NCI-H2196 (cell line): ENCODE measurements around the gene SMYD4.
"Not testable (repeated sequence)": the region's sequence is repeated elsewhere in the genome, so short reads cannot be mapped to it uniquely, and the experiment has no call there.

Experiments
- DNase-seq: peaks from one replicate; lab custom pipeline; 2025; ENCODE audit not compliant: unreplicated experiment; lab: John Stamatoyannopoulos, UW

The SMYD4 gene

GRCh38 chr17:1829216-1829591, 498 bp downstream of the SMYD4 start:
- DNase-seq, result no peak

- DNase-seq, result no peak
These were observed 9.0 kb downstream of the SMYD4 start for GRCh38 chr17:1820528-1821252.

GRCh38 chr17:1813088-1813487, 16.6 kb downstream of the SMYD4 start:
- no peak for DNase-seq

GRCh38 chr17:1810450-1811103, 19.1 kb downstream of the SMYD4 start:
- no peak for DNase-seq

GRCh38 chr17:1809815-1810214, 19.9 kb downstream of the SMYD4 start:
- DNase-seq, result not testable (repeated sequence)

GRCh38 chr17:1808644-1809043, 21.1 kb downstream of the SMYD4 start:
- no peak for DNase-seq

- no peak for DNase-seq
These were observed 21.8 kb downstream of the SMYD4 start for GRCh38 chr17:1807890-1808289.

- DNase-seq, result no peak
These were observed 26.4 kb downstream of the SMYD4 start for GRCh38 chr17:1803280-1803679.

GRCh38 chr17:1802429-1802828, 27.3 kb downstream of the SMYD4 start:
- no peak for DNase-seq

- DNase-seq, result no peak
These were observed 29.0 kb downstream of the SMYD4 start for GRCh38 chr17:1800712-1801111.

GRCh38 chr17:1800240-1800639, 29.5 kb downstream of the SMYD4 start:
- no peak for DNase-seq

- DNase-seq, result not testable (repeated sequence)
These were observed 31.9 kb downstream of the SMYD4 start for GRCh38 chr17:1797846-1798245.

GRCh38 chr17:1797323-1797722, 32.4 kb downstream of the SMYD4 start:
- DNase-seq, result no peak

- no peak for DNase-seq
These were observed 32.9 kb downstream of the SMYD4 start for GRCh38 chr17:1796800-1797199.

GRCh38 chr17:1793447-1793806, 36.3 kb downstream of the SMYD4 start:
- no peak for DNase-seq

- no peak for DNase-seq
These were observed 36.9 kb downstream of the SMYD4 start for GRCh38 chr17:1792495-1793446.

GRCh38 chr17:1789936-1790335, 39.8 kb downstream of the SMYD4 start:
- no peak for DNase-seq

- DNase-seq, result no peak
These were observed 42.3 kb downstream of the SMYD4 start for GRCh38 chr17:1787301-1787902.

GRCh38 chr17:1786708-1787107, 43.0 kb downstream of the SMYD4 start:
- DNase-seq, result no peak

GRCh38 chr17:1785930-1786329, 43.8 kb downstream of the SMYD4 start:
- no peak for DNase-seq

GRCh38 chr17:1783834-1784611, 45.7 kb downstream of the SMYD4 start:
- peak; percentile 60 for DNase-seq
